GM18526 (cell line): ENCODE measurements around the gene PHACTR4.

Experiments used
- POLR2A ChIP-seq: IDR thresholded peaks from 3 replicates; pipeline ENCODE4 v1.6.1; 2011; ENCODE audit not compliant: insufficient read length; ENCODE audit errors: extremely low read depth

PHACTR4 gene

DNA sequence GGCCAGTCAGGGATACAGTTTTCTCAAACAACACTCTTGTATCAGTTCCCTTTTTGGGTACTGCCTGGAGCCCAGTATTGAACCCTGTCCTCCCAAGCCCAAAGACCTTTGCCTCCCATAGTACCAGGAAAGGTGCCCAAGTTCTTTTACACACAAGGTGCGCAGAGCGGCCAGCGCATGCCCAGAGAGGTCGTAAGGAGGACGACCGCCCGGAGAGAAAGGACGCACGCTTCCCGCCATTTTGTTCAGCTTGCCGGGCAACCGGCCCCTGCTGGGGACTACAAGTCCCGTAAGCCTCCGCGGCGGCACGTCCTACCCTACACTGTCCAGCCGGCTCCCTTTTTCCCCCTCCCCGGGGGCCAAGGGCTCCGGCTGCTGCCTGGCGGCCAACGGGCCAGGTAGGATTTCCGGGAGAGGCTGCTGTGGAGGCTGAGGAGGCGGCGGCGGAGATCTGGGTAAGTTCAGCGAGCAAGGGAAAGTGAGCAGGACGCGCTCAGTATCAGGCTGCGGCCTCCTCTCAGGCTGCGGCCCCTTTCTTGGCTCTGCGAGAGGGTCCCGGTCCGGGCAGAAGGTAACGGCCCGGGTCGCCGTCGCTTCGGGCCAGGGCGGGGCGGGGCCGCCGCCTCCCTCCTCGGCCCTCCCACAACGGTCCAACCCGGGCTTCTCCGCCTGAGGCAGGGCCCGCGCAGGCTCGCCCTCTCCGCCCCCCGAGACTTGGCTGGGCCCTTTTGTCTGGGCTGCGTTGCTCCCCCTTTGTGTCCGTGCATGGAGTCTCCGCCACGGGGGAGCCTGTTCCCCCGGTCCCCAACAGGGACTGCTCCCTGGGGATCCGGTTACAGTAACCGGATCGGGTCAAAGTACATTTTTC is at the start of gene PHACTR4:
Gene PHACTR4 (plus strand): TSS at position 370 of the 868 bp plus-strand sequence. CDS start 37,708 bp downstream, outside the sequence.
- peak; percentile 54 for TF ChIP-seq POLR2A

DNA sequence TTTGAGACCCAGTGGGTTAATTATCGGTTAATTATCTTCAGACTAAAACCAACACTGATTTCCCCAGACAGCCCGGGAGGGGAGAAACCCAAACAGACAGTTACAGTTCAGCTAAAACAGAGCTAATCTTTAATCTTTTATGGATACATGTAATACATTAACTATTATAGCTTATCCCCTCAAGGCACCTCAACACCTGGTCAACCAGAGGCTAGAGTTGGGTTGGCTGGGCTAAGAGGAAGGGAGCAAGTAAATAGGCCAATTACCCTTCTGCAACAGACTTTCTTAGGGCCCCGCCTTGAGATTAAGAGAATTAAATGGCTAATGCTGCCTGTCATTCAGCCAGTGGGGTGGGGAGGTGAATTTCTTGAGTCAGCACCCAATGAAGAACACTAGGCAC is 47.3 kb upstream of the PHACTR4 start:
- no peak for TF ChIP-seq POLR2A

DNA sequence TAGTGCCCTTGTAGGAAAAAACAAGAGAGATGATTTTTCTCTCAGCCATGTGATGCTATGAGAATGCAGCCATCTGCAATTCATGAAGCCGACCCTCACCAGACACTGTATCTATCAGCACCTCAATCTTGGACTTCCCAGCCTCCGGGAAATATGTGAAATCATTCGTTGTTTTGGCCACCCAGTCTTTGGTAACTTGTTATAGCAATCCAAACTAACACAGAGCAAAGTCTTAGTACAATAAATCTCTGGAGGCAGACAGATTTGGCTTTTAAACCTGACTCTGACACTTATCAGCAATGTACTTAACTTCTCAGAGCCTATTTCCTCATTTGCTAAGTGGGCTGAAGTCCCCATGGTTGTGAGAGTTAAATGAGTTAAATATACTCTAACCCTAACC is 45.8 kb upstream of the PHACTR4 start:
- no peak for TF ChIP-seq POLR2A

DNA sequence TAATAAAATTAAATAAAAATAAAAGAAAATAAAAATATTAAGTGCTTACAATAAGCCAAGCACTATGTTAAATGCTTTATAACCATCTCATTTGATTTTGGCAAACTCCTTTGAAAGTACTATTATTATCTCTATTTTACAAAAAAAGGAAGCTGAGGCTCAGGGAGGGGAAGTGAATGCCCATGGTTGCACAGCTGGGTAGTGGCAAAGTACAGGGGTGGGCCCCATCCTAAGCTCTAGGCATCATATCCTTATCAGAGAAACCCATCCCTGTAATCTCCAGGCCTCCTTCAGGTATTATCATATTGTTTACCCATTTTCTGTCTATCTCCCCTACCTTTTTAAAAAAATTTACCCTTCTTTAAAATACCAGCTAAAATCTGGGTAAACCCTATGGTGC is 43.0 kb upstream of the PHACTR4 start:
- TF ChIP-seq POLR2A, result no peak

DNA sequence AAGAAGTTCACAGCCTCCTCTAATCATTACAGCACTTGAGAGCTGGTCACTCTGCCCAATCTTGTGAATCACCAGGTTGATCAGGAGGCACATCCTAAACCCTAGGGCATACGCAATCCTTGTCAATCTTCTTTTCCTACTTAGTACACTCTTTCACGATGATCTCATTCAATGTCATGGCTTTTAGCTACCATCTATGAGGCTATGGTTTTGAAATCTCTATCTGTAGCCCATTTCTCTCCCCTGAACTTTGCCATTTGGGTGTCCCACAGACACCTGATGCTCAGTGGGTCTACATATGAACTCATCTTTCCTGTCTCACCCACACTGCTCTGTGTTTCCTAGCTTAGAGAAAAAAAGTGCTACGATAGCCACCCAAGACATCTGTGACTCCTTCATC is 42.6 kb upstream of the PHACTR4 start:
- no peak for TF ChIP-seq POLR2A

DNA sequence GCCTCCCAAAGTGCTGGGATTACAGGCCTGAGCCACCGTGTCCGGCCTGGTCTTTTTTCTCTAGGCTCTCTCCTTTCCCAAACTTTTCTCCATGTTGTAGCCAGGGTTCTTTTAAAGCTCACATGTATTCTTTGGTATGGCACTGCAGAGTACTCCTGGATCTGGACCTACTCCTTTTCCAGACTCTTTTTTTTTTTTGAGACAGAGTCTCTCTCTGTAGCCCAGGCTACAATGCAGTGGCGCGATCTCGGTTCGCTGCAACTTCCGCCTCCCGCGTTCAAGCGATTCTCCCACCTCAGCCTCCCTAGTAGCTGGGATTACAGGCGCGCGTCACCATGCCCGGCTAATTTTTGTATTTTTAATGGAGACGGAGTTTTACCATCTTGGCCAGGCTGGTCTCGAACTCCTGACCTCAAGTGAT is 41.3 kb upstream of the PHACTR4 start:
- TF ChIP-seq POLR2A, result no peak

DNA sequence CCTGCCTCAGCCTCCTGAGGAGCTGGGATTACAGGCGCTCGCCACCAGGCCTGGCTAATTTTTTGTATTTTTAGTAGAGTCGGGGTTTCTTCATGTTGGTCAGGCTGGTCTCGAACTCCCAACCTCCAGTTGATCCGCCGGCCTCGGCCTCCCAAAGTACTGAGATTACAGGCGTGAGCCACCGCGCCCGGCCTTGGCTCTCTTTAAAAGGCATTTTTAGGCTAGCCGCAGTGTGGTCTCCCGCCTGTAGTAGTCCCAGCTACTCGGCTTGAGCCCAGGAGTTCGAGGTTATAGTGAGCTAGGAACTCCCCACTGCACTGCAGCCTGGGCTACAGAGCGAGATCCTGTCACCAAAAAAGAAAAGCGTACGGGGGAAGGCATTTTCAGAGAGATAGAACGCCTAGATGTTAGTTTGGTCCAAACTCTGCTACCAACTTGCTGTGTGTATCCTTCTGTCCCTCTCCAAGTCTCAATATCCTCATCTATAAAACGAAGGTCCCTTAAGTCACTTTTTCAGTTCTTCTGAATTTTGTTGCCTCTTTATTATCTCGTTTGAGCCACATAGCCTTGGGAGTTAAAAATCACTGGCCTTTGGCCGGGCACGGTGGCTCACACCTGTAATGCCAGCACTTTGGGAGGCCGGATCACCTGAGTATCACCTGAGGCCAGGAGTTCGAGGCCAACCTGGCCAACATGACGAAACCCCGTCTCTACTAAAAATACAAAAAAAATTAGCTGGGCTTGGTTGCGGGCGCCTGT is 40.0 kb upstream of the PHACTR4 start:
- no peak for TF ChIP-seq POLR2A

DNA sequence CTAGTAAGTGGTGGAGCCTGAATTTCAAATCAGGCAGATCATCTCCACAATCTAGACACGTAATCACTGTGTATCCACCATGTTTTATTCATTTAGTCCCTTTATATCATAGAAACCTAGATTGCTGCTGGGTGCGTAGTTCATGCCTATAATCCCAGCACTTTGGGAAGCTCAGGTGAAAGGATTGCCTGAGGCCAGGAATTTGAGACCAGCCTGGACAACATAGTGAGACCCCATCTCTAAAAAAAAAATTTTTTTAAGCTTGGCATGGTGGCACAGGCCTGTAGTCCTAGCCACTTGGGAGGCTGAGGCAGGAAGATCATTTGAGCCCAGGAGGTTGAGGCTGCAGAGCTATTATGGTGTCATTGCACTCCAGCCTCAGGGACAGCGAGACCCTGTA is 30.6 kb upstream of the PHACTR4 start:
- no peak for TF ChIP-seq POLR2A

DNA sequence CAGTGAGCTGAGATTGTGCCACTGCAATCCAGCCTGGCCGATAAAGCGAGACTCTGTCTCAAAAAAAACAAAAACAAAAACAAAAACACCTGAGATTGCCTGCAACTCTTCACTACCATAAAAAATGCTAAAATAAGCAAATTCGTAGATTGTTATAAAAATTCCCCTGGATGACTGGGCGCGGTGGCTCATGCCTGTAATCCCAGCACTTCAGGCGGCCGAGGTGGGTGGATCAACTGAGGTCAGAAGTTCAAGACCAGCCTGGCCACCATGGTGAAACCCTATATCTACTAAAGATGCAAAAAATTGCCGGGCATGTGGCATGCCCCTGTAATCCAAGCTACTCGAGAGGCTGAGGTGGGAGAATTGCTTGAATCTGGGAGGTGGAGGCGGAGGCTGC is 30.0 kb upstream of the PHACTR4 start:
- TF ChIP-seq POLR2A, result no peak

DNA sequence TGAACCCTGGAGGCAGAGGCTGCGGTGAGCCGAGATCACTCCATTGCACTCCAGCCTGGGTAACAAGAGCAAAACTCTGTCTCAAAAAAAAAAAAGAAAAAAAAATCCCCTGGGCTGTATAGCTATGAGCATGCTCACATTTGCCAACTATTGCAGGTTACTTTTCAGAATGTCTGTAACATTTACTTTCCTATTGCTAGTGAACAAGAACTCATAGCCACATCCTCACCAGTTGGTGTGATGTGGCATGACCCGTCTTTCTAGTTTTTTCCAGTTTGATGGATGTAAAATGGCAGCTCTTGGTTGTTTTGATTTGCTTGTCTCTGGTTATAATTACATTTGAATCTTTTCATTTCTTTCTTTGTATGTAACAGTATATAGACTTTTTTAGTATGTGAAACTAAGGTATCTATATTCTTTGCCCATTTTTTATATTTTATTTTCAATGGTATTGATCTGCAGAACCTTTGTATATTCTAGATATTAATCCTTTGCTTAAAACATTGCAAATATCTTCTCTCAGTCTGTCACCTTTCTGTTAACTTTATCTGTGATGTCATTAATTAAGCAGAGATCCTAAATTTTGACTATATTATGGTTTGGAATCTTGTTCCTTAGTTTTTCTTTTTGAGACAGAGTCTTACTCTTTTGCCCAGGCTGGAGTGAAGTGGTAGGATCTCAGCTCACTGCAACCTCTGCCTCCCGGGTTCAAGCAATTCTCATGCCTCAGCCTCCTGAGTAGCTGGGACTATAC is 29.1 kb upstream of the PHACTR4 start:
- TF ChIP-seq POLR2A, result no peak

DNA sequence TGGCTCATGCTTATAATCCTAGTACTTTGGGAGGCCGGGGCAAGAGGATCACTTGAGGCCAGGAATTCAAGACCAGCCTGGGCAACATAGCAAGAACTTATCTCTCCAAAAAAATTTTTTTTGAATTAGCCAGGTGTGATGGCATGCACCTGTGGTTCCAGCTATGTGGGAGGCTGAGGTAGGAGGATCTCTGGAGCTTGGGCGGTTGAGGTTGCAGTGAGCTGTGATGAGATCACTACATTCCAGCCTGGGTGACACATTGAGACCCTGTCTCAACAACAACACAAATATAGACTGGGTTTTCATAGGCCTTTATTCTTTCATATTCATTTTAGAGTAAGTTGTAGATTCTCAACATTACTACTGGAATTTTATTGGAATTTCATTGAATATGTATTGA is 27.9 kb upstream of the PHACTR4 start:
- no peak for TF ChIP-seq POLR2A

DNA sequence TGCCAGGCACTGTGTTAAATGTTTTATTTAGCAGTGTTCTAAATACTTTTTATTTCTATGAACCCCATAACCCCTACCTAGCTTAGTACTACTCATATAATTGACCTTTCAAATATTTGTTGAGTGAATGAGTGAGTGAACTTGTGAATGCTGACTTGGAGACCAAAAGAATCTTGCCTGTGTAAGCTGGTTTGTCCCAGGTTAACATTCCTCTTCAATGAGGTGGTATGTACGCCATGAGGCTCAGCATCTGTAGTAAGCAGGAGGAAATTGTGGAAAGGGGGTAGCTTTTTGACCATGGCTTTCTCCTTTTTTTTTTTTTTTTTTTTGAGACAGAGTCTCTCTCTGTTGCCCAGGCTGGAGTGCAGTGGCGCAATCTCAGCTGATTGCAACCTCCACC is 26.1 kb upstream of the PHACTR4 start:
- TF ChIP-seq POLR2A, result no peak

DNA sequence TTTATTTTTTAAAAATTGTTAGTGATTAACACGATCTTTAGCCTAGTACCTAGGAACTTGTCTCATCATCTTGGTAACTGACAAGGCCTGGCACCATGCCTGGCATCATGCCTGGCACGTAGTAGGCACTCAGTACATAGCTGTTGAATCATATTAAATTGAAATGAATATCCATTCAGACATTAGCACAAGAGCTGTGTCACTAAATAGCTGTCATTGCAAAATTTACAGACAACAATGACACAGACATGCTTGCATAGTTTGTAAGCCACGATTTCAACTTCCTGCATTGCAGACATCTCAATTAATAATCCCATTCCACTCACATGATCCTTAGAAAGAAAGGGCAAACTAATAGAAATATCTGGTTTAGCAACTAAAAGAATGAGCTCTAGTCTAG is 15.4 kb upstream of the PHACTR4 start:
- TF ChIP-seq POLR2A, result no peak

DNA sequence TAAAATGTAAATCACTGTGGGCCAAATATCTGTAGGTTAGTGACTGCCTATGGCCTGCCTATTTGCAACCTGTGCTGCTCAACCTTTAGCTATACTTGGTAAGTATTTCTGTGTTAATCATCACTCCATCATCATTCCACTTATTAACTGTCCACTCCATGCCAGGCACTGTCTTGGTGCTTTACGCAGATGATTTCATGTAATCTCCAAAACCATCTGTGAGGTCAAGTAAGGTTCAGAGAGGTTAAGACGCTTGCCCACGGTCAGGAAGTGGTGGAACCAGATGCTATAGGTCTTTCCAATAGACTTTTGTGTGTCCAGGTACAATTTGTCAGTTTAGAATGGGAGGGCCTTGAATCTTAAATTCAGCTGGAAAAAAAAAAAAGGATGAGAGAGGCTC is 10.8 kb upstream of the PHACTR4 start:
- TF ChIP-seq POLR2A, result no peak

DNA sequence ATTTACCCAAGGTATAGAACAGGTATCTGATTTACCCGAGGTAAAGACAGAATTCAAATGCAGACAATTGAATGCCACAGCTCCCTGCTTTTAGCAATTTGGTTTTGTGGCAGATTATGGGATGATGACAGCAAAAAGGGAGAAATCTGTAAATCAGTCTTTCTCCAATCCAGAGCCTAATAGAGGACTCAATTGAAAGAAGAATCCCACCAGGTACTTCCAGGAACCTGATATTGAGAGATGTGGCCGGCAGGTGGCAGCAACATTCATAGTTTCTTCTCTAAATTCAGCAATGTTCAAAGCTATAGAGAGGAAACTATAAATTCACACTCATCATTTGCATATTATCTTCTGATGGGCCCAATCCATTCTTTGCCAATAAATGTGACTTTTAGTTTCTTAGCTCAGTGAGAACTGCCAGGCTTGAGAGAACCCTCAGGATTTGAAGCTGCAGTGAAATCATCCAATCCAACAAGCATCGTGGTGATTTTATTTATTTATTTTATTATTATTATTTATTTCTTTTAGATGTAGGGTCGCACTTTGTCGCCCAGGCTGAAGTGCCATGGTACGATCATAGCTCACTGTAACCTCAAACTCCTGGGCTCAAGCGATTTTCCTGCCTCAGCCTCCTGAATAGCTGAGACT is 9.8 kb upstream of the PHACTR4 start:
- no peak for TF ChIP-seq POLR2A
